ENCODE results near the gene IL2RA.

DNA sequence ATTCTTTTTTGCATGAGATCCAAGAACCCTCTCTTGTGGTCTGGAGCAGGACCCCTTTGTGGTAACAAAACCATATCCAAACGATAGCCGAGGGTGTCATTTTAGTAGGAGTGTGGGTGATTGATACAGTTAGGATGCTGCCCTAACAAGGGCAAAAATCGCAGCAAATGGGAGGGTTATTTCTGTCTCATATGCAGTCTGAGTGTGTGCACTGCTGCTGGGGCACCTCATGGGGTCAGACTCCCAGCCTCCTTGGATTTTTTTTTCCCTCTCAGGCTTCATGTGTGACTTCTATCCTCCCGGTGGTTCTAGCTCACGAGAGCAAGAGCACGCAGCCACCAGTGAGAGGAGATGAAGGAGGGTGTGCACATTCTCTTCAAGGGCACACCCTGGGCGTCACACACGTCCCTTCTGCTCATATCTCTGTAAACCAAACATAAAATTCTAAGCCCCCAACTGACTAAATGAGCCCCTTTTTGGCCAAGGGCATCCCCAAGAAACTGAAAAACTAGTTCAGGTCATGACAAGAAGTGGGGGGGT lies 56.2 kb downstream of the IL2RA start:
- TF ChIP-seq POLR2AphosphoS5 (IDR thresholded peaks at IDR 0.05) (no peak), POLR2A (IDR thresholded peaks at IDR 0.05) (no peak)
- TF ChIP-seq, protein P1, sequence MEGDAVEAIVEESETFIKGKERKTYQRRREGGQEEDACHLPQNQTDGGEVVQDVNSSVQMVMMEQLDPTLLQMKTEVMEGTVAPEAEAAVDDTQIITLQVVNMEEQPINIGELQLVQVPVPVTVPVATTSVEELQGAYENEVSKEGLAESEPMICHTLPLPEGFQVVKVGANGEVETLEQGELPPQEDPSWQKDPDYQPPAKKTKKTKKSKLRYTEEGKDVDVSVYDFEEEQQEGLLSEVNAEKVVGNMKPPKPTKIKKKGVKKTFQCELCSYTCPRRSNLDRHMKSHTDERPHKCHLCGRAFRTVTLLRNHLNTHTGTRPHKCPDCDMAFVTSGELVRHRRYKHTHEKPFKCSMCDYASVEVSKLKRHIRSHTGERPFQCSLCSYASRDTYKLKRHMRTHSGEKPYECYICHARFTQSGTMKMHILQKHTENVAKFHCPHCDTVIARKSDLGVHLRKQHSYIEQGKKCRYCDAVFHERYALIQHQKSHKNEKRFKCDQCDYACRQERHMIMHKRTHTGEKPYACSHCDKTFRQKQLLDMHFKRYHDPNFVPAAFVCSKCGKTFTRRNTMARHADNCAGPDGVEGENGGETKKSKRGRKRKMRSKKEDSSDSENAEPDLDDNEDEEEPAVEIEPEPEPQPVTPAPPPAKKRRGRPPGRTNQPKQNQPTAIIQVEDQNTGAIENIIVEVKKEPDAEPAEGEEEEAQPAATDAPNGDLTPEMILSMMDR (IDR thresholded peaks at IDR 0.05), result no peak

All from upper lobe of left lung (tissue), 4 donors.